GM19328 (cell line): ENCODE data around the gene MAP3K5.
"Not testable (repeated sequence)": the region's sequence is repeated elsewhere in the genome, so short reads cannot be mapped to it uniquely, and the experiment has no call there.

Experiments used
- ATAC-seq: cut with Tn5 transposase; IDR thresholded peaks from one replicate; pipeline ENCODE4 v1.9.1; 2021; ENCODE audit warnings: mild to moderate bottlenecking, moderate library complexity; ENCODE audit not compliant: unreplicated experiment

MAP3K5 gene

DNA sequence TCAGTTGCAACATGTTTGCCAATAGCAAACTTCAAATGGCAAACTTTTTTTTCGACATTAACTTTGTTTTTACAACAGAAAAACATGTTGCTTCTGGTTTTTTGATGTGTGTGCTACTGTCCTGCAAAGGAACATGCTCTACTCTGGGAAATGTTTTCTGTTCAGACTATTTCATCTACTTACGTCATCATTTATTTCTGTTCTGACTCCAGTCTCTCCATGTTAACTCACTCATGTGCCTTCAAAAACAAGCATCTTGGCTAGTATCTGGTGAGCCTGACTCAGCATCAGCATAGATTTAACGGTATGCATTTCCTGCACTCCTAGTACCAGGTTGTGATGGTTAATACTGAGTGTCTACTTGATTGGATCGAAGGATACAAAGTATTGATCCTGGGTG lies 206.0 kb downstream of the MAP3K5 start:
- no peak for ATAC-seq

DNA sequence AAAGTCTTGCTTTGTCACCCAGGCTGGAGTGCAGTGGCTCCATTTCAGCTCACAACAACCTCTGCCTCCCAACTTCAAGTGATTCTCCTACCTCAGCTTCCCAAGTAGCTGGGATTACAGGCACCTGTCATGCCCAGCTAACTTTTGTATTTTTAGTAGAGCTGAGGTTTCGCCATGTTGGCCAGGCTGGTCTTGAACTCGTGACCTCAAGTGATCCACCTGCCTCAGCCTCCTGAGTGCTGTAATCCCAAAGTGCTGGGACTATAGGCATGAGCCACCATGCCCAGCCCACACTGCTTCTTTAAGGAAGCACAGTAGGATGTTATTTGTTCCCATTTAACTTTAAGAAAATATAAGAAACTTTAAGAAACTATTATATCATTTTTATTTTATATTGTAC lies 206.8 kb downstream of the MAP3K5 start:
- not testable (repeated sequence) for ATAC-seq

DNA sequence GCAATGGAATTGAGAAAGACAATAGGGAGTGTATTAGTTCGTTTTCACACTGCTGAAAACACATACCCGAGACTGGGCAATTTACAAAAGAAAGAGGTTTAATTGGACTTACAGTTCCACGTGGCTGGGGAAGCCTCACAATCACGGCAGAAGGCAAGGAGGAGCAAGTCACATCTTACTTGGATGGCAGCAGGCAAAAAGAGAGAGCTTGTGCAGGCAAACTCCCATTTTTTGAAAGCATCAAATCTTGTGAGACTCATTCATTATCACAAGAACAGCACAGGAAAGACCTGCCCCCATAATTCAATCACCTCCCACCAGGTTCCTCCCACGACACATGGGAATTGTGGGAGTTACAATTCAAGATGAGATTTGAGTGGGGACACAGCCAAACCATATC lies 208.0 kb downstream of the MAP3K5 start:
- not testable (repeated sequence) for ATAC-seq

DNA sequence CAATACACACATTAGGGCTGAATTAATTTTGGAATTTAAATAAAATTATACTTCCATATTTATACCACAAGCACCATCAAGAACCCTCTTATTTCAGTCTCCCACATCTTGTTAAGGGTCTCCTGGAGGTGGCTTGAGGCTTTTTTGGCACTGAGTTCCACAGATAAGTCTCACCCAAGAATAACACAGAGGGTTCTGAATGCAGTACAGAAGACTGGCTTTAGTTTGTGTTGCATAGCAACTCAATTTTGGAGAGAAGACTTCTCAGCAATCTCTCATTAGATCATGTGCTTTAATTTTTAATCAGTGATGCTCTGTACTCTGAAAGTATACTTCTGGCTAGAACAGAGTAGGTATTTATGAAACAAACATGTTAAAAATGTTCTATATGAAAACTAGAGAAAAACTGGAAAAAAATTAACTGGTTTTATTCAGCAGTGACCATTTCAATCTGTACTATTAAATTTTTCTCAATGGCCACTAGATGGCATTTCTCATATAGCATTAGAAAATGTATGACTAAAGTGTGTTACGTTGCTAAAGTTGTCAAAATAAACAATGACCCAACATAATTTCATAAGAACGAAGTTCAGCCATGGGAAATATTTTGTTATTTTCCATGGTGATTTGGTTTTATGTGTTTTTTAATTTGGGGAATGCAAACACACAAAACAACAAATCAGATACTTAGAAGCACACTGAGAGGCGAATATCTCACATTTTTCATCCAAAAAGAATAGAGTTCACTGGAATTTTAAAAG lies 209.4 kb downstream of the MAP3K5 start:
- ATAC-seq, result no peak

DNA sequence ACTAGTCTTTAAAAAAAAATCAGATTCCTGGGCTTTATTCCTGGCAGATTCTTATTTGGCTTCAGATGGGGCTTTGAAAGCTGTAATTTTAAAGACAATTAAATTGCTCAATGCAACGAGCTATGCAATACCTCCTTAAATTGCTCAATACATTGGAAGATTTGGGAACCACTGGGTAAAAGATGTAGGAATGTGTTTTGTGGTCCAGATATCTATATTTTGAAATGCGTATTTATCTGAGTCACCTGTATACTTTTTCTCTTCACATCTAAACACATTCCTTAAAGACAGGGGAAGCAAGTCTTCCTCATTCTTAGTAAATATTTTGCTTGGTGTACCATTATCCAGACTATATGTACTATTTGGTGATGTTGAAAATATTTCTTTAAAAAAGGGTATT lies 212.5 kb downstream of the MAP3K5 start:
- ATAC-seq, result no peak

DNA sequence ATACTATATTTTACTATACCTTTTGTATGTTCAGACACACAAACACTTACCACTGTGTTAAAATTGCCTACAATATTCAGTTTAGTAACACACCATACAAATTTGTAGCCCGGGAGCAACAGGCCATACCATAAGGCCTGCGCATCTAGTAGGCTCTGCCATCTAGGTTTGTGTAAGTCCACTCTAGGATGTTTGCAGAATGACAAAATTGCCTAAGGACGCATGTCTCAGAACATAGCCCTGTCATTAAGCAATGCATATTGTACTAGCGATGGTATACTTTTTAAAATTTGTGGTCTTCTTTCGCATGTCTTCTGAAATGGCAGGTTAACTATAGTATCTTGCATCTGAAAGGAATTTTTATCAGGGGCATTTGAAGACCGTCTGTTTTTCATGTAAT lies 215.5 kb downstream of the MAP3K5 start:
- no peak for ATAC-seq

DNA sequence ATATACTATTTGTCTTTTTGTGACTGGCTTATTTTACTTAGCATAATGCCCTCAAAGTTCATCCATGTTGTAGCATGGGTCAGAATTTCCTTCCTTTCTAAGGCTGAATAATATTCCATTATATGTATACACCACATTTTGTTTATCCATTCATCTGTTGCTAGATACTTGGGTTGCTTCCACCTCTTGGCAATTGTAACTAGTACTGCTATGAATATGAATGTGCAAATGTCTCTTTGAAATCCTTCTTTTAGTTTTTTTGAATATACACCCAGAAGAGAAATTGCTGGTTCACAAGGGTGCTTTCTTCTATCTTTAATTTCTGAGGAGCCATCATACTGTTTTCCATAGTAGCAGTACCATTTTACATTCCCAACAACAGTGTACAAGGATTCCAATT lies 220.8 kb downstream of the MAP3K5 start:
- ATAC-seq, result no peak

DNA sequence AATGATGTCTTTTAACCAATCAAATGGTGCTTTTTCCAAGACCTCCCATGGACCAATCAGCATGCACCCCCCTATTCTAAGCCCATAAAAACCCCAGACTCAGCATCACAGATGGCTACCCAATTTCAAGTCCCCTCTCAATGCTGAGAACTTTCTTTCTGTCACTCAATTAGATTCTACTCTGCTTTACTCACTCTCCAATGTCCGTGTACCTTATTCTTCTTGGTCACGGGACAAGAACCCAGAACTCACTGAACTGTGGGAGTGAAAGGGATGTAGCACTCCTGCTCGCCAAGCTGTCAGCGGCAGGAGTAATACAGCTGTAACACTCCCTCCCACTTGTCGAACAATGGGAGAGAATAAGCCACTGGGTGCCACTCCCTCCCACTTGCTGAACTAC lies 221.2 kb downstream of the MAP3K5 start:
- ATAC-seq, result no peak

DNA sequence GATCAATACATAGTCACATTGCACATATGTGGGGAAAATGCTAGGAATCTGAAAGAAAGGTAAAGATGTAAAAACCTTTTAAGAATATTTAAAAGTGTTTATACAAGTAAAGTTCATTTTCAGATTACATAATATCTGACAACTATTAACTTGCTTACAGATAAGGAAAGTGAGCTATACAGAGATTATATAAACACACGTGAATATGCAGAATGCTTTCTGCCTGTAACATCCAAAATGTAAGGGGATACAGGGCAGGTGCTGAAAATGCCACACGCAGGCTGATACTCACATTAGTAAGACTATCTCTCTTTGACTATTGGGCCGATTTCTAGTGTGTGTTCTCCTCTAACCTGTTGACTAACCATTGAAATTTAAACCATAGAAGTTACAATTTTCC lies 224.1 kb downstream of the MAP3K5 start:
- ATAC-seq, result no peak

DNA sequence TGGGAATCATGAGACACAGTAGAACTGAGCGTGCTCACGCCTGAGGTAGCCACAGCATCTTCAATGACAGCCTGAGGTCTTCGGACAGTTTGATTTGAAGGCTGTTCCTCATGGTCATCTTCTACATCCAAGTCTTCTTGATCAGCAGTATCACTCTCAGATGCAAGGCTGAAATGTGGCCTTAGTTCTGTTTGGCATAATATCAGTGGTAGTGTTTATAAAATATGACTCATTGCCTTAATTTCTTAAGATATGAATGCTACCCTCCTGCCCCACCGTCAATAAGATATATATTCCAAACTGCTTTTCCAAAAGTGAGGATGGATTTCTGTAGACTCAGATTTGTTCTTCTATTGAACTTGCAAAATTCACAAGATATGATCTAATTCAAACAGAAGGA lies 224.6 kb downstream of the MAP3K5 start:
- no peak for ATAC-seq

DNA sequence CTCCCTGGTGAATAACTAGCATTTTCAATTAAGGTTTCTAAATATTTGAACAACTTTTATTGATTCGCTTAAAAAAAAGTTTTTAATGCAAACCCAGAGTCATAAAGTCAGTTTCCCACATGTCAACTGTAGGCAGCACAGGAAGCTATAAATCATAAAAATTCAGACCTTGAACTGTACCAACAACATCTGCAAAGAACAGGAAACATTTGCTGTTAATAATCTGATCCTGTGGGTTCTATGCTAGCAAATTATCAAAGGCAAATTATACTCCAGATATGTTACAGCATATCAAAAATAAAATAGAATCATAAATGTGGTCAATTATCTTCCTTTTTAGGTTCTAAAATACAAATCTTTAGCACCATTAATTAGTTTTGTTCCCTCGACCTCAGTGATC lies 225.4 kb downstream of the MAP3K5 start:
- no peak for ATAC-seq

DNA sequence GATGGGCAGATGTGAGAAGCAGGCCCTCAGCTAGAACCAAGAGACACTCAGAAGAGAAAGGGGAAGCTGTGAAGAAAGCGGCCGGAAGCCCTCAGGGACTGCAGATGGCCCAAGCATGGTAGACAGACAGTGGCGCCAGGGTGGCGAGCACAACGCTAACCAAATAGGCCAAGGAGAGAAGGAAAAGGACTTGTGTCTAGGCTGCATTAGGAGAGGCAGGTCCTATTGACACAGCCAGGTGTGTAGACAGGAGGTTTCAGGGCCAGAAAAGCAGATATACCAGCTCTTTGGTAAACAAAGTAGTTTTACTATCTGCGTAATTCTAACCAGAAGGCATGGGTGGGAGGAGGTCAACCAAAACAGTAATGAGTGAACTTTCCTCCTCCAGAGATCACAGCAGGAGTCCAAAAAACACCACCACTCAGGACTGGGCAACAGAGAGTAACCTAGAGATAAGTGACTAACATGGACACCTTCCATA lies 226.2 kb downstream of the MAP3K5 start:
- no peak for ATAC-seq

DNA sequence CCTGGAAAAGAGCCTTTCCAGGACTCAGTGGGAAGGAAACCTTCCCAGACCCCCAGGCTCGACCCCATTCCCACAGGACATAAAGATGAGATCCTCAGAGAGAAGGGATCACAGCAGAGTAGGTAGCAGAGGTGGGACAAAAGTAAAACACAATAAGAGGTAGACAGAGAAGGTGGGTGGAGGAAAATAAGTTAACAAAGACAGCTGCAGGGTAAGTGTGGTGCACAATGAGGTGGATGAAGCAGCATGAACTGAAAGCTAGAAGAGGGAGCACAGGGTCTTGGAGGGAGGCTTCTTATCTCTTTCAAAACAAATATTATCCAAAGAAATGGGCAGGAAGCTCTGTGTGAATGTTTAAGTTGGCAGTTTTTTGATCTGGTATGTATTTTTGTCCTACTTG lies 228.1 kb downstream of the MAP3K5 start:
- ATAC-seq, result no peak

DNA sequence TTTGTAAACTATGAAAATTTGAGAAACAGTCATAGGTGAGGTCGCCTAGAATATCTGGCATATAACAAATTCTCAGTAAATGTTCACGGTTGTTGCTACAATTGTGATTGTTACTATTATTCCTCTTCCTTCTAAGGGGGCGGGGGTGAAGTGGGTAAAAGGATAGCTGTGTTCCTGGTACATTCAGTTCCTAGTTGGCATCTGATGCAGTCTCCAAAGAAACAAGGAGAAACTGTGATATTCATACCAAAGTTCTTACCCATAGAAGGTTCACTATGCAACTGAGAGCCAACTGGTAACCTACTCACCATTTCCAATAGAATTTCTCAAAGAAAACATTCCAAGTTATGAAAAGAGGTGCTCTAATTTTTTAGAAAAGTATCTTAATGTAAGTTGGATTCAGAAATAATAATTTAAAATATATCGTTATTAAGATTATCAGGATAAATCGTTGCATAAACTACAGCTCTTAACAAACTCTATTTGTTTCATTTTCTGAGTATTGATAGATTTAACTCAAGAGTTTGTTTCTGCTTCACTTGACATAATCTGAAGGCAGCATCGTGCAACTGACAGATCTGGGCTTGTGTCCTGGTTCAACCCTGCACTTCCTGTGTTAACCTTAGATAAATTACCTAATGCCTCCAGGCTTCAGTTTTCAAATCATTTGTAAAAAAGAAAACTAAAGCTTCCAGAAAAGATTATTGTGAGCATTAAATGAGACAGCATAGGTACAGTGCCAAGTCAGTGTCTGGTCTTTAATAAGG lies 228.7 kb downstream of the MAP3K5 start:
- ATAC-seq, result no peak

DNA sequence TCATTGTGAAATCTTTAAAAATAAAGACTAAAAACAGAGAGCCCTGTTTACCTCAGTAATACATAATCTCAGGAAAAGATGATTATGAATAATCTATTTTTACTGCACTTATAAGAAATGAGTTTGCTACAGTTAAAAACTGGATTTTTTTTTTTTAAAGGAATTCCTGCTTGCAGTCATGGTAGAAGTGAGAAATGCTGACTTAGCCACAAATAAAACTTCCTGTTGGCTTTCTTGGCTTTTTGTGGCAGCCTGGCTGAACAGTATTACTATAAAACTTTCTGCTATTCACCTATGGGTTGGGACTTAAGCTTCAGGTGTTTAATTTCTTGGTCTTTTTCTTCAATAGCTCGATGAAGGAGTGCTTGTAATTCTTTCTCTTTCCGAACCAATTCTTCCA lies 230.1 kb downstream of the MAP3K5 start:
- ATAC-seq, result no peak

DNA sequence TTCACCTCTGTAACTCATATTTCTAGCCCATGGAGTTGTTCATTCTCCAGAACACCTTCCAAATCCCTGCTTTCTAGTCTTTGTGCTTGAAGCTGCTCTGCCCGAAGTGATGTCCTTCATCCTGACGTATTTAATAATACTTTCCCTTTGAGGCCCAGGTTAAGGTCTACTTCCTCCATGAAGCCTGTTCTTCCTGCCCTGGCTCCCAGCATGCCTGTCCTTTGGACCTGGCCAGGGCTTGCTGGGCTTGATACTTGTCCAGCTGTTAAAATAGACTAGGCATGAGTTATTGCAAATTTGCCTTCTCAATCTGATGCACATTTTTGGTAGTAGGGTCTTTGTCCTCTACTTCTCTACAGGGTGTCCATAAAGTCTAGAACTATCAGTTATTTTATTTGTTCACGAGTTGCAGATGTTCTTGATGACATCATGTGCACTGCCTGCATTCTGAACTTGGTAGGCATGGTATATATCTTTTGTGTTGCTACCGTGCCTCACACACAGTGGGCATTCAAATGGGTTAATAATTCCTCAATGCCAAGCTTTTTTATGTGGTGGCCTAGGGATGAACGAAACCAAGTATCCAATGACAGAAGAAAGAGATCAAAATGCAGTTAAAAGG lies 239.0 kb downstream of the MAP3K5 start:
- no peak for ATAC-seq

DNA sequence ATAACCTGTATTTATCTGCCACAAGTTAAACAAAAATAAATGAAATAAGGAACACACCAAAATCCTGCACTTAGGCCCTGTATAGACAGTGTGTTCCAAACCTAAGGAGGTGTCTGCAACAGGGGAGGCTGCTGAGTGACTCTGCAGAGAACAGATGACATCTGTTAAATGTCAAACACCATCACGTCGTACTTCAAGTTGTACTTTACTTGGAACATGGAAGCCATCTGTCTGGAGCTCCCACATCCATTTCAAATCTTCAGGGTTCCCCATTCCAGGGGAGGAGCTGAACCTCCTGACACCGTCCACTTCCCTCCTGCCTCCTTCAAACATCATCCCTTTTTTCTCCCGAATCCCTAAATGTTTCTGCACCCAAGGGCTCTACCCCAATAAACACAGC lies 240.2 kb downstream of the MAP3K5 start:
- ATAC-seq, result no peak

DNA sequence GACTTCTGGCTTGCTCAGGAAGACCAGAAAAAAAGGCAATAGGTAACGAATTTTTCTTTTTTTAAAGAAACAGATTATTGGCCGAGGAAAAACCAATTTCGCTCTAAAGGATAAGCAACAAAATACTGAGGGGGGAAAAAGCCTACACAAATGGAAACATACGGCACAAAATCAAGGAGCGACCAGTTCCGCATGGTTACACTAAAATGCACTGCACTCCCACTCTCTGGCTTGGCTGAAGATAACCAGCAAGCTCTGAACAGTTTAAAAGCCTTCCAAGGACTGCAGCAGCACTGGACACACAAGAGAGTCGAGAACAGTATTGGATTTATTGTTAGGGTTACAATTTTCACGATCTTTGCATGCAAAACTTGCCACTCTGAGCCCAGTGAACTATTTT lies 241.2 kb downstream of the MAP3K5 start:
- no peak for ATAC-seq

DNA sequence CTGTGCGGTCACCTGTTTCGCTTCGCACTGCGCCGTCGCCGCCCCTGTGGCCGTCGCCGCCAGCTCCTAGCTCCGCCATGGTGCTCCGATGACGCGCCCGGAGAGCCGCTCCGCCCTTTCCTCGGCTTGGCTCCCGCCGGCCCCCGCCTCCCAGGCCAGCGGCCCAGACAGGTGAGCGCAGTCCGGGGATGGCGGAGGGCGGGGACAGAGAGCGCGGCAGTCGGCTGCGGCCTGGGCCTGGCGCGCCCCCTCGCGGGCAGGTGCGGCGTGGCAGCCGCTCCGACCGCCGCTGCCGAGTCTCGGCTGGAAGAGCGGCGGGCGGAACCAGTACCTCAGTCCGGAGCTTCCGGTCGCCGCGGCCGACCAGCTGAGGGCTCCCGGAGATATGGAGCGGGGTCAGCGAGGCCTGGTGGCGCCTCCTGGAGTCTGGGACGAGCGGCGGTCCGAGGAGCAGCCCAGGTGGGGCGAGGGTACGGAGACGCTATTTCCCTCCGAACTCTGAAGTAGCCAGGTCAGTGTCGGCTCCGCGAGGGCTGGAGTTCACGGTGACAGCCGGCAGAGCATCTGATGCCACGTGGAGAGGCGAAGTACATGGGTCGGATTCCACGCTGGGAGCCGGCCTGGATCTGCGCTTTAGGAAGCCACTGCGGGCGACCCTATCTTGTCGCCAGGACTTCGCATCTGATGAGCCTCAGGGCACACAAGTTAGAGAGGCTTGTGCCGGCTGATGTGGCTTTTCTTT lies 241.8 kb downstream of the MAP3K5 start, which contains the start of gene MAP7:
Gene MAP7 (minus strand): TSS at position 93 of the 742 bp plus-strand sequence. CDS start 14 bp downstream, at position 79.
- ATAC-seq, result peak; percentile 64

DNA sequence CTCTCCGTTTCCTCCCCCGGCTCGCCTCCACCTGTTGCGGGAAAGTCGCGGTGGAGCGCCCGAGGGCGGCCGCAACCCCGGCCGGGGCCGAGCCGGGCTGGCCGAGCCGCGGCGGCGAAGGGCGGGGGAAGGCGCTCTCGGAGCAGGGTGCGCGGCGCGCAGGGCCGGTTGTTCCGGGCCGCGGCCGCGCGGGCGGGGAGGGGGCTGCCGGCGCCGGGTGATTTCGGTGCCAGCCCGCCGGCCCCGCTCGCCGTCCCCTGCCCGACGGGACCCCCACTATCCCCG lies 242.3 kb downstream of the MAP3K5 start:
- ATAC-seq, result peak; percentile 45

DNA sequence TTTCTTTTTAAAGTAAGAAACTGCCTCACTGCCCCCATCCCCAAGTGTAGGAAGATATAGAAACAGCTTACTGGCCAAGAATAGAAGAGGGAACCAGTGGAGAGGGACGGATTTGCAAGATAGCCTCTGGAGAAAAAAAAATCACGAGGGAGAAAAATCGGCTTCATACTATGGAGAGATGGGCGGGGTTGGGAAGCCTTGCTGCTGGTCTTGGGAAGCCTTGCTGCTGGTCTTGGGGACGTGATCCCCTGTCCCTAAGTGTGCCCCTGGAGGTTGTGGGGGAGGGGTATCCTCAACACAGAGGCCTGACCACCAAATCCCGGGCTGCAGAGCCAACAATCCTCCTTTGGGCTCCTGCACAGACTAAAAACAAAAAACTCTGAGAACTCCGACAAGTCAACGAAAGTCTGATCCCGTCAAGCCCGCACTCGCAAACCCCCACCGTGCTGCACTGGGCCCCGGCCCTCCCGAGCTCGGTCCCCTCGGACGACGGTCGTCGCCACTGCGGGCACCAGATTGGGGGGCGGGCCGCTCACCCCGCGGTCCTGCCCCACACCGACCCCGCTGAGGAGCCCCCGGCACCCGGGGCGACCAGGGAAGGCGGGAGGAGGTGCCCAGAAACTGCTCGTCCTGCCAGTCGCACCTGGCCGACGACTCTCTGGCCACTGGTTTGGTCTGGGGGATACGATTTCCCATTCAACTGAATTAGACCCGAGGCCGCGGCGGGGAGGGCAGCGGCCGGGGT lies 242.8 kb downstream of the MAP3K5 start:
- no peak for ATAC-seq
